Measurements from ENCODE around the gene DACH1. TPM values are rescaled to one million over a fixed set of nuclear protein-coding genes. Genes with fewer than 3 reads are reported as not detected.

Gene DACH1
- total and polyA plus RNA-seq, 12 donors, result 3.6 to 20.0 (median 8.8) TPM

GRCh38 chr13:71524613-71525304 is 342.2 kb downstream of the DACH1 start:
- Histone ChIP-seq H3K36me3 (replicated peaks in 1 of 2) (no peaks in the 10 kb centered on the region), H3K27ac (no peak overlapping the region), H3K9me3 (replicated peaks in 1 of 3) (no peaks in the 10 kb centered on the region), H3K27me3 (no peaks in the 10 kb centered on the region), H3K4me3 (no peak overlapping the region), H3K4me1 (replicated peaks in 1 of 2) (no peaks in the 10 kb centered on the region)
- intact Hi-C loops (cut with DNase I), result no loop called here
- DNase-seq, result no peak
- TF ChIP-seq POLR2A (IDR thresholded peaks at IDR 0.05) (no peak), CTCF (IDR thresholded peaks at IDR 0.05) (no peak)
- WGBS, 4 donors, result 79 to 87% (median 84%) methylated on average over 16 of the region's 16 CpGs

GRCh38 chr13:71524245-71524612 is 342.8 kb downstream of the DACH1 start:
- intact Hi-C loops (cut with DNase I), result no loop called here
- no peaks in the 10 kb centered on the region for H3K4me1 ChIP-seq (replicated peaks in 1 of 2)
- DNase-seq, result no peak
- H3K36me3 ChIP-seq (replicated peaks in 1 of 2), result no peaks in the 10 kb centered on the region
- no peak overlapping the region for H3K27ac ChIP-seq
- no peak for TF ChIP-seq CTCF (IDR thresholded peaks at IDR 0.05)
- no peaks in the 10 kb centered on the region for H3K9me3 ChIP-seq (replicated peaks in 1 of 3)
- H3K27me3 ChIP-seq, result no peaks in the 10 kb centered on the region
- no peak overlapping the region for H3K4me3 ChIP-seq
- 85 to 93% (median 91%) methylated on average over 3 of the region's 3 CpGs for WGBS, 4 donors

GRCh38 chr13:71522941-71523526 is 344.0 kb downstream of the DACH1 start:
- no peak overlapping the region for H3K4me3 ChIP-seq
- H3K27ac ChIP-seq, result no peak overlapping the region
- no peaks in the 10 kb centered on the region for H3K27me3 ChIP-seq
- no peaks in the 10 kb centered on the region for H3K4me1 ChIP-seq (replicated peaks in 1 of 2)
- DNase-seq, result no peak
- TF ChIP-seq POLR2A (IDR thresholded peaks at IDR 0.05), result no peak
- no peak for TF ChIP-seq CTCF (IDR thresholded peaks at IDR 0.05)
- no peaks in the 10 kb centered on the region for H3K9me3 ChIP-seq (replicated peaks in 1 of 3)
- no peaks in the 10 kb centered on the region for H3K36me3 ChIP-seq (replicated peaks in 1 of 2)
- intact Hi-C loops (cut with DNase I), result no loop called here
- WGBS, 4 donors, result 75 to 81% (median 80%) methylated on average over 4 of the region's 4 CpGs

GRCh38 chr13:71517004-71517403 is 350.0 kb downstream of the DACH1 start:
- Histone ChIP-seq H3K27ac (no peak overlapping the region), H3K36me3 (replicated peaks in 1 of 2) (no peaks in the 10 kb centered on the region), H3K9me3 (replicated peaks in 1 of 3) (no peaks in the 10 kb centered on the region), H3K4me1 (replicated peaks in 1 of 2) (no peaks in the 10 kb centered on the region), H3K27me3 (no peaks in the 10 kb centered on the region), H3K4me3 (no peak overlapping the region)
- intact Hi-C loops (cut with DNase I), result no loop called here
- no peak for DNase-seq
- WGBS, 4 donors, result 73 to 80% (median 75%) methylated on average over 2 of the region's 2 CpGs
- no peak for TF ChIP-seq POLR2A (IDR thresholded peaks at IDR 0.05)
- no peak for TF ChIP-seq CTCF (IDR thresholded peaks at IDR 0.05)
